Measurements from ENCODE around the gene SLC37A1.

The SLC37A1 gene

GRCh38 chr21:42522771-42523170, 9.1 kb downstream of the SLC37A1 start:
- no peak overlapping the region for H3K4me3 ChIP-seq (ENCODE audit: insufficient read depth, low read length, poor library complexity, severe bottlenecking)
- H3K79me2 ChIP-seq (ENCODE audit: insufficient read depth, low read length) = peaks cover 11% of the 10 kb centered on the region; the same call in 1 of the 2 replicates
- peaks cover 40% of the 10 kb centered on the region for H3F3A ChIP-seq (ENCODE audit: insufficient read depth)
- no peak overlapping the region; the same call in 1 of the 2 replicates for H3K27ac ChIP-seq (ENCODE audit: low read depth, low read length)
- no peak overlapping the region for H3K9ac ChIP-seq (ENCODE audit: low read length)
- TF ChIP-seq EZH2phosphoT487 (conservative IDR thresholded peaks at IDR 0.05; ENCODE audit: low read length) = no peak
- TF ChIP-seq CTCF (IDR thresholded peaks at IDR 0.05; ENCODE audit: insufficient read depth, low read length, poor library complexity, severe bottlenecking) = no peak
- no peaks in the 10 kb centered on the region for H4K20me1 ChIP-seq (ENCODE audit: low read depth, low read length)
- H3K9me2 ChIP-seq (replicated peaks; ENCODE audit: insufficient read depth, low read length) = no peaks in the 10 kb centered on the region
- 0 out of 2 replicates have a peak, but pooled peaks cover 4% of the 10 kb centered on the region for H3K36me3 ChIP-seq (ENCODE audit: low read length)
- H3K27me3 ChIP-seq (ENCODE audit: low read length) = no peaks in the 10 kb centered on the region
- H3K9me3 ChIP-seq (ENCODE audit: insufficient read depth, low read length) = no peaks in the 10 kb centered on the region
- no peak overlapping the region for H2AFZ ChIP-seq (ENCODE audit: low read depth, low read length, severe bottlenecking)
- no peak overlapping the region for H3K4me2 ChIP-seq (ENCODE audit: low read depth, low read length, poor library complexity, severe bottlenecking)

- no peaks in the 10 kb centered on the region for H4K20me1 ChIP-seq (ENCODE audit: low read depth, low read length)
- H3K4me2 ChIP-seq (ENCODE audit: low read depth, low read length, poor library complexity, severe bottlenecking) = peak overlapping the region; percentile 80
- peaks cover 11% of the 10 kb centered on the region; the same call in 1 of the 2 replicates for H3K79me2 ChIP-seq (ENCODE audit: insufficient read depth, low read length)
- 0 out of 2 replicates have a peak, but pooled peaks cover 4% of the 10 kb centered on the region for H3K36me3 ChIP-seq (ENCODE audit: low read length)
- peaks cover 44% of the 10 kb centered on the region for H3F3A ChIP-seq (ENCODE audit: insufficient read depth)
- H3K9ac ChIP-seq (ENCODE audit: low read length) = no peak overlapping the region
- H3K9me2 ChIP-seq (replicated peaks; ENCODE audit: insufficient read depth, low read length) = no peaks in the 10 kb centered on the region
- H3K27ac ChIP-seq (ENCODE audit: low read depth, low read length) = peak overlapping the region; percentile 93
- H2AFZ ChIP-seq (ENCODE audit: low read depth, low read length, severe bottlenecking) = no peak overlapping the region
- no peak overlapping the region for H3K4me3 ChIP-seq (ENCODE audit: insufficient read depth, low read length, poor library complexity, severe bottlenecking)
- H3K9me3 ChIP-seq (ENCODE audit: insufficient read depth, low read length) = no peaks in the 10 kb centered on the region
- TF ChIP-seq EZH2phosphoT487 (conservative IDR thresholded peaks at IDR 0.05; ENCODE audit: low read length) = no peak
- TF ChIP-seq CTCF (IDR thresholded peaks at IDR 0.05; ENCODE audit: insufficient read depth, low read length, poor library complexity, severe bottlenecking) = no peak
- no peaks in the 10 kb centered on the region for H3K27me3 ChIP-seq (ENCODE audit: low read length)
Observed at GRCh38 chr21:42523211-42523610, 9.6 kb downstream of the SLC37A1 start.

GRCh38 chr21:42523941-42524340, 10.3 kb downstream of the SLC37A1 start:
- peak overlapping the region; percentile 54 for H3K9ac ChIP-seq (ENCODE audit: low read length)

More at GRCh38 chr21:42523941-42524340, 10.3 kb downstream of the SLC37A1 start:
- H3K36me3 ChIP-seq (ENCODE audit: low read length) = 0 out of 2 replicates have a peak, but pooled peaks cover 4% of the 10 kb centered on the region
- no peaks in the 10 kb centered on the region for H4K20me1 ChIP-seq (ENCODE audit: low read depth, low read length)
- no peak for TF ChIP-seq CTCF (IDR thresholded peaks at IDR 0.05; ENCODE audit: insufficient read depth, low read length, poor library complexity, severe bottlenecking)
- TF ChIP-seq EZH2phosphoT487 (conservative IDR thresholded peaks at IDR 0.05; ENCODE audit: low read length) = no peak
- H2AFZ ChIP-seq (ENCODE audit: low read depth, low read length, severe bottlenecking) = no peak overlapping the region
- H3K4me3 ChIP-seq (ENCODE audit: insufficient read depth, low read length, poor library complexity, severe bottlenecking) = peak overlapping the region; percentile 31
- no peaks in the 10 kb centered on the region for H3K27me3 ChIP-seq (ENCODE audit: low read length)
- peak overlapping the region; percentile 93 for H3K27ac ChIP-seq (ENCODE audit: low read depth, low read length)
- H3K9me2 ChIP-seq (replicated peaks; ENCODE audit: insufficient read depth, low read length) = no peaks in the 10 kb centered on the region
- H3K4me2 ChIP-seq (ENCODE audit: low read depth, low read length, poor library complexity, severe bottlenecking) = peak overlapping the region; percentile 80
- H3K9me3 ChIP-seq (ENCODE audit: insufficient read depth, low read length) = no peaks in the 10 kb centered on the region
- H3K79me2 ChIP-seq (ENCODE audit: insufficient read depth, low read length) = peaks cover 11% of the 10 kb centered on the region; the same call in 1 of the 2 replicates
- peaks cover 51% of the 10 kb centered on the region for H3F3A ChIP-seq (ENCODE audit: insufficient read depth)
